Measurements from ENCODE around the gene SLC38A9.

The SLC38A9 gene

GRCh38 chr5:55577353-55578060 is 134.6 kb downstream of the SLC38A9 start:
- DNase-seq = no peak

GRCh38 chr5:55576661-55577060 is 135.5 kb downstream of the SLC38A9 start:
- no peak for DNase-seq

All from NCI-H524 (cell line).